Measurements from ENCODE around the gene CDK9. TPM values are rescaled to one million over a fixed set of nuclear protein-coding genes. Genes with fewer than 3 reads are reported as not detected.

CDK9 gene
- total and polyA plus RNA-seq, 10 of the 15 experiments (the other 5 are each of a cell fraction or from before 2014, with no cell fraction given): 7.3 to 92.6 (median 51.6) TPM

DNA sequence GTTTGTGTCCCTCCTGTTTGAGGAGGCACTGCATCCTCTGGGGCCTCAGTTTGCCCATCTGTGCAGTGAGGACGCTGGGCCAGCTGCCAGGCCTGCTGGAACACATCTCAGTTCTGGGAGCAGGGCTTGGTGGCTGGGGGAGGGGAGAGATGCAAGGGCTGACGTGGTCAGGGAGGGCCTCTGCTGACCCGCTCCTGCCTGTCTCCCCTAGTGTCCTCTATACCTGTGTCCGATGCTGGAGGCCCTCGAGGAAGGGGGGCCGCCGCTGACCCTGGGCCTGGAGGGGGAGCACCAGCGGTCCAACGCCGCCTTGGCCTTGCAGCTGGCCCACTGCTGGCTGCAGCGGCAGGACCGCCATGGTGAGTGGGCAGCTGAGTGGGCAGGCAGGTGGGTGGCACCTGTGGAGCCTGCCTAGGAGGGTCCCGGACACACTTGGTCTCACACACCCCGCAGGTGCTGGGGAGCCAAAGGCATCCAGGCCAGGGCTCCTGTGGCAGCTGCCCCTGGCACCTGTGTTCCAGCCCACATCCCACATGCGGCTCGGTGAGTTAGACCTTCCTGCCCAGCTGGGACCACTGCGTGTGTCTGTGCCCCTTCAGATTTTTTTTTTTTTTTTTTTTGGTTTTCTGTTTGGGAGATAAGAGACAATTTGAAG is 22.6 kb downstream of the CDK9 start:
- no TSS peak for BruUV-seq (replicated peaks)
- Histone ChIP-seq H3K4me3 (no peak overlapping the region), H3K36me3 (ENCODE audit: control insufficient read depth in 2 of 2, insufficient read depth in 2 of 2, low read length in 1 of 2) (peaks cover 3 to 21% of the 10 kb centered on the region in 2 experiments; a peak in 3 of 4 replicates), H3K4me1 (ENCODE audit: control insufficient read depth, insufficient read depth, low read length) (peaks cover 9% of the 10 kb centered on the region), H3K79me2 (ENCODE audit: control insufficient read depth, insufficient read depth, low read length) (peaks cover 14% of the 10 kb centered on the region), H3K9me3 (replicated peaks; ENCODE audit: control insufficient read depth, insufficient read depth, low read length) (no peaks in the 10 kb centered on the region), H4K20me1 (ENCODE audit: control insufficient read depth, insufficient read depth) (no peaks in the 10 kb centered on the region; the same call in 1 of the 2 replicates), H3K27ac (ENCODE audit: control insufficient read depth, insufficient read depth) (no peak overlapping the region), H3K4me2 (ENCODE audit: control insufficient read depth, insufficient read depth) (no peak overlapping the region), H3K27me3 (replicated peaks in 1 of 2; ENCODE audit: control insufficient read depth in 2 of 2, insufficient read depth in 2 of 2, low read length in 1 of 2) (no peaks in the 10 kb centered on the region), H2AFZ (ENCODE audit: control insufficient read depth, low read depth, low read length) (no peak overlapping the region), H3K9ac (ENCODE audit: control insufficient read depth, insufficient read depth, low read length) (no peak overlapping the region)
- SMC1A ChIA-PET (ENCODE audit: uncharacterized antibody, unreplicated experiment): no interaction called here
- intact Hi-C loops (cut with micrococcal nuclease; ENCODE audit: unreplicated experiment) (no loop called here), in situ Hi-C loops (cut with MboI) (no loop called here)
- POLR2A ChIA-PET: interaction anchor here (0.6 to 1.2 kb wide), 3 partner anchors 10 to 74 kb away, joined by 3 to 7 read pairs (median 5); no protein-coding TSS in a partner anchor
- RAD21 ChIA-PET (ENCODE audit: unreplicated experiment): interaction anchor here (0.6 to 0.8 kb wide), 2 partner anchors 11 to 109 kb away, joined by 3 to 5 read pairs; partner anchors contain the start of gene ST6GALNAC4
- WGBS (ENCODE audit: insufficient coverage, insufficient replicate concordance, low lambda C conversion rate, missing lambda C conversion rate): 84% methylated on average over 16 of the region's 17 CpGs
- CTCF ChIA-PET: no interaction called here
- ATAC-seq: no peak
- no peak for FAIRE-seq
- no peak for TF ChIP-seq LARP7 (IDR thresholded peaks at IDR 0.05)
- TF ChIP-seq, protein P1, sequence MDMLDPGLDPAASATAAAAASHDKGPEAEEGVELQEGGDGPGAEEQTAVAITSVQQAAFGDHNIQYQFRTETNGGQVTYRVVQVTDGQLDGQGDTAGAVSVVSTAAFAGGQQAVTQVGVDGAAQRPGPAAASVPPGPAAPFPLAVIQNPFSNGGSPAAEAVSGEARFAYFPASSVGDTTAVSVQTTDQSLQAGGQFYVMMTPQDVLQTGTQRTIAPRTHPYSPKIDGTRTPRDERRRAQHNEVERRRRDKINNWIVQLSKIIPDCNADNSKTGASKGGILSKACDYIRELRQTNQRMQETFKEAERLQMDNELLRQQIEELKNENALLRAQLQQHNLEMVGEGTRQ (IDR thresholded peaks at IDR 0.05; ENCODE audit: borderline replicate concordance, low read depth, low read length): no peak
- TF ChIP-seq ZNF274 (IDR thresholded peaks at IDR 0.05; ENCODE audit: insufficient read depth, insufficient read length): no peak
- no peak for TF ChIP-seq POLR2AphosphoS2 (IDR thresholded peaks at IDR 0.05; ENCODE audit: low read depth, low read length)
- no peak for DNase-seq (ENCODE audit: low read depth, low spot score)

DNA sequence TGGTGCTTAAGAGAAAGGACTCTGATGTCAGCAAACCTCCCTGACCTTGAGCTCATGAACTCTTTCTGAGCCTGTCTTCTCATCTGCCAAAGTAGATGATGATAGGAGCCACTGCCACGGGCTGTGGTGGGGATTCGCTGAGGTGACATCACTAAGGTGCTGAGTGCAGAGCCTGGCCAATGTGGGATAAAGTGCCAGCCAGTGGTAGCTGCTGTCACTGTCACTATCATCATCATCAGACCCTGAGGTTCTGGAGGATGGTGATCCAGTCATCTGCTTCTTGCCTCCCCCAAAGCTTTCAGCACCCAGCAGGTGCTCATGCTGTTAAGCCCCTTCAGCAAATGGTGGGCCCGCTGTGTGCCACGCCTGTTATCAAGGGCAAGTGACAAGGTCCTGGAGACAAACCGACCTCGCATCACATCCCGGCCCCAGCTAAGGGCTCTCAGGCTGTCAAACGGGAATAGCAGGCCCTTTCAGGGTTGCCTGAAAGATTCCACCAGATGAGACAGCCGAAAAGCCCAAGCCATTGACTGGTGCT is 23.2 kb downstream of the CDK9 start:
- 95% methylated on average over 9 of the region's 9 CpGs for WGBS (ENCODE audit: insufficient coverage, insufficient replicate concordance, low lambda C conversion rate, missing lambda C conversion rate)
- H3K27ac ChIP-seq (ENCODE audit: control insufficient read depth, insufficient read depth): no peak overlapping the region
- CTCF ChIA-PET: no interaction called here
- ATAC-seq (no peak; the same call in 2 of the 3 replicates), DNase-seq (ENCODE audit: low read depth, low spot score) (no peak), FAIRE-seq (no peak)
- in situ Hi-C loops (cut with MboI): no loop called here
- no peaks in the 10 kb centered on the region; the same call in 1 of the 2 replicates for H4K20me1 ChIP-seq (ENCODE audit: control insufficient read depth, insufficient read depth)
- BruUV-seq (replicated peaks): no TSS peak
- no peak overlapping the region for H2AFZ ChIP-seq (ENCODE audit: control insufficient read depth, low read depth, low read length)
- no peak overlapping the region for H3K4me3 ChIP-seq
- RAD21 ChIA-PET (ENCODE audit: unreplicated experiment): interaction anchor here (0.6 to 0.8 kb wide), 2 partner anchors 12 to 108 kb away, joined by 3 to 5 read pairs; partner anchors contain the start of gene ST6GALNAC4
- no peaks in the 10 kb centered on the region for H3K27me3 ChIP-seq (replicated peaks in 1 of 2; ENCODE audit: control insufficient read depth in 2 of 2, insufficient read depth in 2 of 2, low read length in 1 of 2)
- POLR2A ChIA-PET: interaction anchor here (0.6 to 1.2 kb wide), 3 partner anchors 9 to 75 kb away, joined by 3 to 7 read pairs (median 5); no protein-coding TSS in a partner anchor
- H3K9me3 ChIP-seq (replicated peaks; ENCODE audit: control insufficient read depth, insufficient read depth, low read length): no peaks in the 10 kb centered on the region
- H3K4me2 ChIP-seq (ENCODE audit: control insufficient read depth, insufficient read depth): no peak overlapping the region
- intact Hi-C loops (cut with micrococcal nuclease; ENCODE audit: unreplicated experiment): no loop called here
- H3K4me1 ChIP-seq (ENCODE audit: control insufficient read depth, insufficient read depth, low read length): peaks cover 6% of the 10 kb centered on the region
- H3K9ac ChIP-seq (ENCODE audit: control insufficient read depth, insufficient read depth, low read length): no peak overlapping the region
- TF ChIP-seq, protein P2, sequence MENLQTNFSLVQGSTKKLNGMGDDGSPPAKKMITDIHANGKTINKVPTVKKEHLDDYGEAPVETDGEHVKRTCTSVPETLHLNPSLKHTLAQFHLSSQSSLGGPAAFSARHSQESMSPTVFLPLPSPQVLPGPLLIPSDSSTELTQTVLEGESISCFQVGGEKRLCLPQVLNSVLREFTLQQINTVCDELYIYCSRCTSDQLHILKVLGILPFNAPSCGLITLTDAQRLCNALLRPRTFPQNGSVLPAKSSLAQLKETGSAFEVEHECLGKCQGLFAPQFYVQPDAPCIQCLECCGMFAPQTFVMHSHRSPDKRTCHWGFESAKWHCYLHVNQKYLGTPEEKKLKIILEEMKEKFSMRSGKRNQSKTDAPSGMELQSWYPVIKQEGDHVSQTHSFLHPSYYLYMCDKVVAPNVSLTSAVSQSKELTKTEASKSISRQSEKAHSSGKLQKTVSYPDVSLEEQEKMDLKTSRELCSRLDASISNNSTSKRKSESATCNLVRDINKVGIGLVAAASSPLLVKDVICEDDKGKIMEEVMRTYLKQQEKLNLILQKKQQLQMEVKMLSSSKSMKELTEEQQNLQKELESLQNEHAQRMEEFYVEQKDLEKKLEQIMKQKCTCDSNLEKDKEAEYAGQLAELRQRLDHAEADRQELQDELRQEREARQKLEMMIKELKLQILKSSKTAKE (IDR thresholded peaks at IDR 0.05; ENCODE audit: low read depth, poor library complexity, severe bottlenecking): no peak
- TF ChIP-seq POLR2A (IDR thresholded peaks at IDR 0.05; ENCODE audit: low read depth, low read length): peak; percentile 3; the same call in 1 of the 2 replicates
- SMC1A ChIA-PET (ENCODE audit: uncharacterized antibody, unreplicated experiment): no interaction called here
- H3K36me3 ChIP-seq (ENCODE audit: control insufficient read depth in 2 of 2, insufficient read depth in 2 of 2, low read length in 1 of 2): peaks cover 3 to 27% of the 10 kb centered on the region in 2 experiments; a peak in 3 of 4 replicates
- peaks cover 8% of the 10 kb centered on the region for H3K79me2 ChIP-seq (ENCODE audit: control insufficient read depth, insufficient read depth, low read length)
